ENCODE results near the gene C22orf15. TPM values are rescaled to one million over a fixed set of nuclear protein-coding genes. Genes with fewer than 3 reads are reported as not detected.
A peak's percentile ranks its signal among the peaks of the same experiment; 100 is the strongest.

The C22orf15 gene
- total RNA-seq, 1 donor from 2014 or later, result not detected

DNA sequence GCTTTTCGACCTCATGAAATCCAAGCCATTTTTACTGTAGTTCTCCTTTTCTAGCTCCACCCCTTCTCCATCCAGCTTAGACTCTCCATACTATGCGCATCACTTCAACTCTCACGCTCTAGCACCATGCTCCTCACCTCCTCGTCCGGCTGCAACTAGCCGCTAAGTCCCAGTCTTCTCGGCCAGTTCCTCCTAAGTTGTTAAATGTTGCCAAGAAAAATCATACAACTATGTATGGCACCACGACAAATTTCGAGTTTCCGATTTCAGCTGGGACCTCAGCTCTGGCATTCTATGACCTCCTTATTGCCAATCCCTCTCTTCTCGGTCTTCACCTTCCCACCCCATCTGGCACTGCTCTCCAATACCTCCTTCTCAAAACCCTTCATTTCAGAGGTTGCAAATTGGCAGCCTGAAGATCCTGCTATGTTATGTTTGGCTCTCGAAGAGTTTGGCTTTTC, 12.9 kb upstream of the C22orf15 start:
- ATAC-seq (peak; percentile 7), DNase-seq (no peak)
- intact Hi-C loops (cut with micrococcal nuclease), result no loop called here

DNA sequence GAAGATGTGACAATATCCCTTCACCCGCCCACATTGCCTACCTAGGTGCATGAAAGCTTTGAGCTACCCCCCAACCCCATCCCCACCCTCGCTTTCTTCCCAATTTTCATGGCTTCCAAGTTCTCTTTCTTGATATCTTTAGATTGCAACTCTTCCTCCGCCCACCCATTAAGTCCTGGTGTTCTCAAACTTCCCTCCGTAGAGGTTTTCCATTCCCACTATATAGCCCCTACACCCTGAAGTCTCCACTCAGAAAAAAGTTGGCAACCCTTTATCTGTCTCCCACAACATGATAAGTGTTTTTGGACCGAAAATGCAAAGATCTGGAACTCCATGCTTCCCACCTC, 12.4 kb upstream of the C22orf15 start:
- ATAC-seq, result no peak
- DNase-seq, result no peak
- intact Hi-C loops (cut with micrococcal nuclease), result no loop called here

DNA sequence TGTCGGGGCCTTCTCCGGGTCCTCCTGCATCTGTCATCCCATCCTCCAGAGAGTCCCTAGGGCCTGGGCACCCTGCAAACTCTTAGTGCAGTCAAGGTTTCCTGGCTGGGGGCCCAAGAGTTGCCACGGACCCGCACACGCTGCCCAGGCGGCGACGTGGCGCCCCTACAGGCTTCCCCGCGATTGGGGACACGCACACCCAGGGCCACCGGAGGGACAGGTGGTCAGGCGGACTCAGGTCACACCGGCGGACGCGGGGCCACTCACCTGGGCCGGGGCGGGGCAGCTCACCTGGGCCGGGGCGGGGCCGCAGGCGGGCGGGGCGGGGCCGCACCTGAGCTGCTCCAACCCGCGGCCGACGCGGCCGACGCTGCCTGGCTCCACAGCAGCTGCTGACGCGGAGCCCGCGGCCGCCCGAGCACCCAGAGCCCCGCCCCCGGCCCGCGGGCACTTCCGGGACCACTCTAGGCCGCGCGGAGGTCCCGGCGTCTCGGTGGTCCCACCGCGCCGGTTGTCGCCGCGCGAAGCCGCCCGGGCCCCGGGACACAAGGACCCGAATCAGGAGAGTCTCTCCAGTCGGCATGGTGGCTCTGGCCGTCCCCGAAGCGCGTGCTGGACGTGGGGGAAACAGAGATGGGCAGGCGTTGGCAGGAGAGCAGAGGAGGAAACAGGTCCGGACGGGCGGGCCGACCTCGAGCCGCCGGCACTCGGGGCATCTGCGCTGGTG, 11.9 kb upstream of the C22orf15 start, which contains the start of gene ZNF70:
ZNF70 (minus strand) TSS at position 399 of the 727 bp plus-strand sequence. CDS start 5,972 bp downstream, outside the sequence.
- DNase-seq, result peak; percentile 94
- ATAC-seq, result peak; percentile 94
- intact Hi-C loops (cut with micrococcal nuclease), result no loop called here

DNA sequence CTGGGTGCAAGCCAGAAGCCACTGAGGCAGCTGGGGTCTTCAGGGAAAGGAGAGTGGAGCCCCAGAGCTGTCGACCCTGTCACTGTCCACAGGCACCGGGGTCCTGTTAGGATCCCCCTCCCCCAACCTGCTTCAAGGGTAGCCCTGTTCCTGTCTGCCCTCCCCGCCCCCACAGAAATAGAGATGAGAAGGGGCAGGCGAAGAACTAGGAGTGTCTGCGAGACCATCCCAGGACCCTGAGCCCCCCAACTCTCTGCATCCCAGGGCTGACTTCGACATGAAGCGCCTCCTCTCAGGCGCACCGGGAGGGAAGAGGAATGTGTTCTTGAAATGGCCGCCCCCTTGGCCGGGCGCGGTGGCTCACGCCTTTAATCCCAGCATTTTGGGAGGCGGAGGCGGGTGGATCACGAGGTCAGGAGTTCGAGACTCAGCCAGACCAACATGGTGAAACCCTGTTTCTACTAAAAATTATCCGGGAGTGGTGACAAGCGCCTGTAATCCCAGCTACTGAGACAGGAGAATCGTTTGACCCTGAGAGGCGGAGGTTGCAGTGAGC, 11.3 kb upstream of the C22orf15 start:
- peak; percentile 46 for ATAC-seq
- no peak for DNase-seq
- intact Hi-C loops (cut with micrococcal nuclease), result no loop called here

DNA sequence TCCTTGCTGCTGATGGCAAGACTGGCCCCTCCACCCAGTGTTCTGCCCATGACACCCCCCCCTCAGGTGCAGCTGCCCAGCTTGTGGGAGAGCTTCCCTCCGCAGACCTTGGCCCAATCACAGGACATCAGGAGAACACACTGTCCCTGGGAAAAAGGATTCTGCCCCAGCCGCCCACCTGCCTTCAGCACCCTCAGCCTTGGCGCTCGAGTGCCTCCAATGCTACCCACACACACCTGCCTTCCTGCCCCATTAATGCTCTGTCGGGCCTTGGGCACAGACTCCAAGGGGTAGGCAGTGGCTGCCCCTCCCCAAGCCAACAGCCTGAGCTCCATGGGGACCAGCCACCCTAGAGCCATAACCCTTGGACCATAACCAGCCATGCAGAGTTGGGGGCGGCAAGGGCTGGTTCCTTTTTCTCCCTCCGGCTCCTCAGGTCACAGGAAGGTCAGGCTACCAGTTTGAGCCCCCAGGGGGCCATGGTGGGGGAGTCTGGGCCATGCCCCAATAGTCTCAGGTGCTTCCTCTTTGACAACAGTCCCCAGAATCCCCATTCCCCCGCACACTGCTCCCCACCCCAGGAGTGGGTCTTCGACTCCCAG, 10.6 kb upstream of the C22orf15 start:
- intact Hi-C loops (cut with micrococcal nuclease), result no loop called here
- DNase-seq (no peak), ATAC-seq (no peak)

DNA sequence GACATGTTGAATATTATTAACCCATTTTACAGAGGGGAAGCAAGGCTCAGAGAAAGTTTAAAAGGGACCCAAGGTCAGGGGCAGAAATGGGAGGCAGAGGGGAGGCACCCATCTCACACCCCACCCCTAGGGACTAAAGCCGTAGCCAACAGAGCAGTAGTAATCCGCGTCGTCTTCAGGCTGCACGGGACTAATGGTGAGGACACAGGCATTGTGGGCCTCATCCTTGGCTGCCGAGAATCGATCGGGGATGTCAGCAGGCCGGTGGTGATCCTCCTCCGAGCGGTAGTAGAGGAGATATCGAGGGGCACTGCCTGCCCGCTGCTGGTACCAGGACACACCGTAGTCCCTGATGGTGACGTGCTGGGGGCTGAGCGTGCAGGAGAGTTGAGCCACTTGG, 10.0 kb upstream of the C22orf15 start:
- no peak for DNase-seq
- intact Hi-C loops (cut with micrococcal nuclease), result no loop called here
- ATAC-seq, result no peak

DNA sequence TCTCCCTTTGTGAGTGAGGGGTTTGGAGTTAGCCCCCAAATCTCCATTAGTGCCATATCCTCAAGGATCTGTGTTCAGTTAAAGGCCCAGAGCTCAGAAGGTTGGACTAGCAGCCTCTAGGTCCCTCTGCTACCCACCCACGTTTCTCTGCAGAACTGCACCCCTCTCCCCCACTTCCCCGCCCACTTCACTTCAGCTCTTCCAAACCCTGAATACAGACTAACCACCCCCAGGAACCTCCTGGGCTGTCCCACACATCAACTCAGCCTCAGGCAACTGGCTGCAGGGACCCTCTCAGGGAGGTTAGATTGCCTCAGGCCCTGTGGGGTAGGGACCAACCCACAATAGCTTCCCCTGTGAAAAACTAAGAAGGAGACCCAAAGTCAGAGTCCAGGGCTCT, 9.4 kb upstream of the C22orf15 start:
- DNase-seq, result no peak
- ATAC-seq, result no peak
- intact Hi-C loops (cut with micrococcal nuclease), result no loop called here

DNA sequence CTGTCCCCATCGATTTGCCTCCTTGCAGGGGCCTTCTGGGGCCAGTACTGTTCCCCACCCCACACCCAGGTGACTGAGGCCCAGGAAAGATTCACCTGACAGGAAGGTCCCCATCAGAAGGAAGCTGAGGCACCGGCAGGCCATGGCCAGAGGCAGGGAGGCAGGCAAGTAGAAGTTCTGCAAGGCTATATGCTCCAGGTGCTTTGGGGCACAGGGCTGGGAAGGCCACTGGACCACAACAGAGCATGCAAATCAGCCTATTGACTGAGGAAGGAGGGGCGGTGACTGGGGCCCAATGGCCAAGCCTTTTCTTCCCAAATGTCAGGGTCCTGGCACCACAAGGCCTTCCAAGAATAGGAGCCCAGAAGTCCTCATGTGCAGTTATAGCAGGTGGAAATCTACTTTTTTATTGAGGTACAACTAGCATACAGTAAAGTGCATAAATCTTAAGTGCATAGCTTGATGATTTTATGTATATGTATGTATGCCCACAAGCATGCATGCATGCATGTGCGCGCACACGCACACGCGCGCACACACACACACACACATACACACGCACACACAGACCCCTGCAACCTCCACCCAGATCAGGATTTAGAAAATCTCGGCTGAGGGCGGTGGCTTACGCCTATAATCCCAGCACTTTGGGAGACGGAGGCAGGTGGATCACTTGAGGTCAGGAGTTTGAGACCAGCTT, 8.4 kb upstream of the C22orf15 start, which contains the start of gene VPREB3:
VPREB3 (minus strand) TSS at position 206 of the 700 bp plus-strand sequence; CDS start at position 144, 62 bp downstream.
- intact Hi-C loops (cut with micrococcal nuclease), result no loop called here
- ATAC-seq, result no peak
- DNase-seq, result no peak

DNA sequence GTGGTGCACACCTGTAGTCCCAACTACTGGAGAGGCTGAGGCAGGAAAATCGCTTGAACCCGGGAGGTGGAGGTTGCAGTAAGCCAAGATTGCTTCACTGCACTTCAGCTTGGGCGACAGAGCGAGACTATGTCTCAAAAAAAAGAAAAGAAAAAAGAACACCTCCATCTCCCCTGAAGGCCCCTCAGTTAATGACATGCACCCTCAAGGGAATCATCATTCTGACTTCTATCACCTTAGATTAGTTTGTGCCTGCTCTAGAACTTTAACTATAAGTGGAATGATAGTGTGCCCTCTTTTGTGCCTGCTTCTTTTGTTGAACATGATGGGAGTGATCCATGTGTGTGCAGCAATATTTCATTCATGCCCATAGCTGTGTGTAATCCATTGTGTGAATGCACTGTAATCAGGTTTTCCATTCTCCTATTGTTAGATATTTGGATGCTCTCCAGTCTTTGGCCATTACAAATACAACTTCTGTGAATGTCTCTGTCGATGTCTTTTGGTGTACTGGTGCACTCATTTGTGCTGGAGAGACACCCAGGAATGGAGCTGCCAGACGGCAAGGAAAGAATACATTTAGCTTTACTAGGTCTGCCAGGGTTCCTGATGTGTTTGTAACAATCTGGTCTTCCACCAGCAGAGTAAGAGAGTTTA, 7.7 kb upstream of the C22orf15 start:
- ATAC-seq (no peak), DNase-seq (no peak)
- intact Hi-C loops (cut with micrococcal nuclease), result no loop called here

DNA sequence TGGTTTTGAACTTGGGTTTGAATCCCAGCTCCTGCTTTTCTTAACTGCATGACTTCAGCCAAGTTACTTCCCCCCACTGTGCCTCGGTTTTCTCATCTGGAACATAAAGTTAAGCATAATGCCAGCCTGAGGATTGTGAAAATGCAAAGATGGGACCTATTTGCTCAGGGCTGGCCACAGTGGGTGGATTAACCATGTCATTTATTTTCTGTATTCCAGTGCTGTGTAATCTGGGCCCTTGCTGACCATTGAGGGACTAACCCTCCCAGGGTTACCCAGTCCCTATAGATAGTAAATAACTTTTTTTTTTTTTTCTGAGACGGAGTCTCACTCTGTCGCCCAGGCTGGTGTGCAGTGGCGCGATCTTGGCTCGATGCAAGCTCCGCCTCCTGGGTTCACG, 7.1 kb upstream of the C22orf15 start:
- no peak for ATAC-seq
- intact Hi-C loops (cut with micrococcal nuclease), result no loop called here
- no peak for DNase-seq

DNA sequence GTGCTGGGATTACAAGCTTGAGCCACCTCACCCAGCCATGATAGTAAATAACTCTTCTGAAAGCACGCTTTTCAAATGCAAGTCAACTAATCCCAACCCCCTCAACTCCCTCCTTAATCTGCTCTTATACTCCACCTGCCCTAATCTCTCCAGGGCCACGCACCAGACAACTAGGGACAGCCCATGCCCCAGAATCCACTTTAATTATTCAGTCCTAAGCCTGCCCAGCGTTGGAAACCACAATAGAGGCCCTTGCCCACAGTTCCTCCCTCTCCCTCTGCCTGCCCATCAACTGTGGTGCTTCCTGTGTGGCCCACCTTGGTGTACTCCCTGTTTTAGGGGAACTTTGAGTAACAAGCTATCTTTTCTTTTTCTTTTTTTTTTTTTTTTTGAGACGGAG, 5.9 kb upstream of the C22orf15 start:
- no peak for DNase-seq
- no peak for ATAC-seq
- intact Hi-C loops (cut with micrococcal nuclease), result no loop called here

DNA sequence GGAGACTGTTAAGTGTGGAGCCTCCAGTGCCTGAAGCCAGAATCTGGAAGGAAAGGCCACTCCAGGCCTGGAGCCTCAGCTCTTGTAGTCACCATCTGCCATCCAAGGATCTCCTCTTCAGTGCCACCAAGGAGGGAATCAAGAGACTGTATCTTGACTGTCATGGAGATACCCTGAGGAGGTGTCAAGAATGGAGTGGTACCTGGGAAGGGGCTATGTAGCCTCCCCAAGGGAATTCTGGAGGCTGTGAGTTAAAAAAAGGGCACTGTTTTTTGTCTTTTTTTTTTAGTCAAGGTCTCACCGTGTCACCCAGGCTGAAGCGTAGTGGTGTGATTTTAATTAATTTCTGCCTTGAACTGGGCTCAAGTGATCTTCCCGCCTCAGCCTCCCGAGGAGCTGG, 3.2 kb upstream of the C22orf15 start:
- DNase-seq, result no peak
- intact Hi-C loops (cut with micrococcal nuclease), result no loop called here
- no peak for ATAC-seq

DNA sequence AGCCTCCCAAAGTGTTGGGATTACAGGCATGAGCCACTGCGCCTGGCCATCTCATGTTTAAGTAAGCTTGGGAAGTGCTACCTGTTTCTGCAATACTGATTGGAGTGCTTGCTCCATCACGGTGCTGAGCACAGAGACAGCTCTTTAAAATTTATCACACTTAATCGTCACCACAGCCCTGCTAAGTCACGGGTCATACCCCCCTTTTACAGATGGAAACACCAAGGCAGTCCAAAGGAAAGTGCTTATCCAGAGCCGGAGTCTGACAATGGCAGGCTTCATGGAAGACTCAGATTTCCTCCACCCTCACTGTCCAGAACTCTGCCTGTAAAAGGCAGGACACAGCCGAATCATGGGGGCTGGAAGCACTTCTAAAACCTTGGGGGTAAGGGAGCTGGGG, 2.7 kb upstream of the C22orf15 start:
- DNase-seq, result no peak
- intact Hi-C loops (cut with micrococcal nuclease), result no loop called here
- no peak for ATAC-seq

DNA sequence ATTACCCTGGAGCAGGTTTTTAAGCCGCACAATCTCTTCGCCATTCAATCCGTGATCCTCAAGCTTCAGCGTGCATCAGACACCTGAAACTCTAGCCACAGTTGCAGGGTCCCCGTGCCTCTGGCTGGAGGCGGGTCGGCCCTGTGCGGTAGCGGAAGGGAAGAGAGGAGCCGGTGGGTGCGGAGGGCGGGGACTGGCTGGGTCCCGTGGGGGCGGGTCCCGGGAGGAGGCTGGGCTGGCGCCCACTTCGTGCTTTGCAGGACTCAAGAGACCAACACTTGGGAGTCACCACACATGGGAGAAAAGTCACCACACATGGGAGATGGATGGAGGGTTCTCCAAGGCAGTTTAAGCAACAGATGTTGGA, 772 bp downstream of the C22orf15 start:
- intact Hi-C loops (cut with micrococcal nuclease), result no loop called here
- no peak for ATAC-seq
- DNase-seq, result peak; percentile 62

DNA sequence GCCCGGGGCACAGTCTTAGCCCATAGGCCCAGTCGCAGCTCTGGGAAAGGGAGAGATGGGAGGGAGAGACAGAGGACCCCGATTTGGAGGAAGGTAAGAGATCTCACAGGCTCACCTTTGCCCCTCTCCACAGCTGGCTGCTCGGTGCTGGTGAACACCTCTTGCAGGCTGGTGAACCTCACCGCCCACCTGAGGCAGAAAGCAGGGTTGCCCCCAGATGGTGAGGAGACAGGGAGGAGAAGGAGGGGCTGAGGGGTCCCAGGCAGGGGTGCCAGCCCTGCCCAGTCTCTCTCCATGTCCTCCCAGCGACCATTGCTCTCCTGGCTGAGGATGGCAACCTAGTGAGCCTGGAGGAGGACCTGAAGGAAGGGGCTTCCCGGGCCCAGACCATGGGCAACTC, 1.2 kb downstream of the C22orf15 start:
- intact Hi-C loops (cut with micrococcal nuclease), result no loop called here
- no peak for ATAC-seq
- no peak for DNase-seq

DNA sequence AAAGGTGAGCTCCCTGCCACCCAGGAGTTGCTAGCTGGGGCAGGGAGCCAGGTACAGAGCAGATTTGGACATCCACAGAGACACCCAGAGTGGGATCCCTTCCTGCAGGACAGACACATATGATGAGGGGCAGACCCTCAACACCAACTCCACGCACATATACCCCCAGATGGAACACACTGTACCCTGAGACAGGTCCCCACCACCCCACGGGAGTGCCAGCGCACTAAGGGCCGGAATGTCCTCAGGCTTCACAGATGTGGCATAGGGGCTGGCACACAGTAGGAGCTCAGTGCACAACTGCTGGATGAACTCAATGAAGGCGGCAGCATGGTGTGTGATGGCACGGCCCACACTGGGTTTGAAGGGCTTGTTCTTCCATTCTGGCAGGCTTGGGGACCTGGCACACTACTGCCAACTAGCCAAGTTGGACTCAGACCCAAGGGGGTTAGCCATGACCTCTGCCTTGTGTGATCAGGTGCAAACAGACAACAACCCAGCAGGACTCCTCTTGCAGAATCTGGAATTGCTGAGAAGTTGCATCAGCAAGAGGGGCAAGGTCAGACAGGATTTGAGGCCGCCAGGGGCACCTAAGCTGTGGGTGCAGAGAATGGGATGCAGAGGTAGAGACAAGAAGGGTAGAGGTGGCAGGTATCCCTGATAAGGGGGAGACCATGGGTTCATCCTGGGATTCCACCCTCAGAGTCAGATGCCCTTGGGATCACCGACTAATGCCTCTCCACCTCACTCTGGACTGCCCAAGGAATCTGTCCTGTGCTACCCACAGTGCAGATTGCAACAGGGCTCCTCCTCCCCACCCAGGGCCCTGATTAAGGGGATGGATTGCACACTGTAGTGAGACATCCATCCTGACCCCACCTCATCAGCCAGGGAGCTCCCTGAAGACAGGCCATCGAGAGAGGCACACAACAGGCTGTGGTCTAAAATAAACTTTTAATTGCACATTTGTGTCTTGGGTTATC, 2.4 kb downstream of the C22orf15 start:
- DNase-seq, result no peak
- ATAC-seq, result no peak
- intact Hi-C loops (cut with micrococcal nuclease), result no loop called here

DNA sequence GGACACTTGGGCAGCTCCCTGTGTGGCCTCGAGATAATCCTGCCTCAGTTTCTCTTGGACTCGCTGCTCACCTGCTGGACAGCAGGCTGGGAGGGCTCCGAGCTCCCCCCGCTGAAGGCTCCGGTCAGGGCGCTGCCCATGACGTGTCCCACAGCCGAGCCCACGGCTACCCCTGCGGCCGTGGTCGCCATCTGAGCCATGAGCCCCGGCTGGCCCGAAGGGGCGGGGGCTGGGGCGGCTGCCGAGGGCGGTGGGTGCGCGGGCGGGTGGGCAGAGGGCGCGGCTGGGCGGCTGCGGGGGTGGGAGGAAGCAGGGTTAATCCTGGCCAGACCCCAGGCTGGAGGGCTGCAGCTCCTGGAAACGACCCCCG, 4.5 kb downstream of the C22orf15 start:
- peak; percentile 6 for ATAC-seq
- intact Hi-C loops (cut with micrococcal nuclease), result no loop called here
- no peak for DNase-seq

DNA sequence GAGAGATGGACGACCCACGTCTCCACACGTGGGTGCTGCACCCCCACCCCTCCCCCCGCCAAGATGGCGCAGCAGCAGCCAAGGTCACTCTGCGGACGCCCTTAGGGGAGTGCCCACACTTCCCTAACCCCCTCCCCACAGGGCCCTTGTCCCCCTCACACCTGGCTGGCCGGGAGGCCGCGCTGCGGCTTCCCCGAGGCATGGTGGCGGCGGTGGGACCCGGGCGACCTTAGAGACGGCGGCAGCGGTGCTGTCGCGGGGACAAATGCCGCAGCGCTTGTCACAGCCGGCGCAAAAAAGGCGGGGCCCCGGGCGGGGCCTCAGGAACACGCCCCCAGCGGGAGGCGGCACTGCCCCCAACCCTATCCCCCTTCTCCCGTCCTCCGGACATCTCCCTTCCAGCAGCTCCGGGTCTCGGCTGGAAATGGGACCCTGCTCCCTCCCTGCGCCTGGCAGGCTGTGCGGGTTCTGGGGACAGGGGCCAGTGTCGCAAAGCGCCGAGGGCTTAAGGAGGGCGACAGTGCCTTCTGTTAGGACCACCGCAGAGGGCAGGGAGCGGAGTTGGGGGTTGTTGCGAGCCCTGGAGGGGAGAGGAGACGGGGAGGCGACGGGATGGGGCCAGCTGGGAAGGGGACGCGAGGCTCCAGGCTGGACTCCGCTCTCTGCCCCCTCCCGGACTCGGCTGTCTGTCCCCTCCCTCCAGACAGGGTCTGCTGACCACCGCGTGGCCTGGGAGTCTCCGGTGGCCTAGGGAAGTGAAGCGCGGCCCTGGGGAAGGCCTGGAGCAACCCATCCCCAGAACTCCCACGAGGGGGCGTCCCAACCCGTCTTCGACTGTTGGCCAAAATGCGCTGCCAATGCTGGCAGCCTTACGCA, 5.1 kb downstream of the C22orf15 start, which contains the start of gene CHCHD10:
CHCHD10 (minus strand) TSS at position 300 of the 876 bp plus-strand sequence; CDS start at position 202, 98 bp downstream.
- intact Hi-C loops (cut with micrococcal nuclease), result no loop called here
- DNase-seq (peak; percentile 92), ATAC-seq (peak; percentile 81)
